Fibroblast of skin of abdomen (primary cell): ENCODE data around the gene NAT8L. TPM values are rescaled to one million over a fixed set of nuclear protein-coding genes. Genes with fewer than 3 reads are reported as not detected.
A peak's percentile ranks its signal among the peaks of the same experiment; 100 is the strongest.
"Not testable (repeated sequence)": the region's sequence is repeated elsewhere in the genome, so short reads cannot be mapped to it uniquely, and the experiment has no call there.

Experiments
- DNase-seq: peaks from one replicate; pipeline ENCODE4 v3.0.0-alpha.2; 2013
- polyA plus RNA-seq, 2 experiments: library from polyadenylated mRNA; unstranded; fragments of 120-200 nt; gene quantifications; one replicate each; pipeline ENCODE4 v1.2.1, GENCODE V29; 2013; ENCODE audit not compliant: insufficient read length in 2 of 2

The NAT8L gene, protein sequence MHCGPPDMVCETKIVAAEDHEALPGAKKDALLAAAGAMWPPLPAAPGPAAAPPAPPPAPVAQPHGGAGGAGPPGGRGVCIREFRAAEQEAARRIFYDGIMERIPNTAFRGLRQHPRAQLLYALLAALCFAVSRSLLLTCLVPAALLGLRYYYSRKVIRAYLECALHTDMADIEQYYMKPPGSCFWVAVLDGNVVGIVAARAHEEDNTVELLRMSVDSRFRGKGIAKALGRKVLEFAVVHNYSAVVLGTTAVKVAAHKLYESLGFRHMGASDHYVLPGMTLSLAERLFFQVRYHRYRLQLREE
- 0.08 TPM for polyA plus RNA-seq (2013, experiment 1 of 2; ENCODE audit: insufficient read length)
- 0.04 TPM for polyA plus RNA-seq (2013, experiment 2 of 2; ENCODE audit: insufficient read length)

DNA sequence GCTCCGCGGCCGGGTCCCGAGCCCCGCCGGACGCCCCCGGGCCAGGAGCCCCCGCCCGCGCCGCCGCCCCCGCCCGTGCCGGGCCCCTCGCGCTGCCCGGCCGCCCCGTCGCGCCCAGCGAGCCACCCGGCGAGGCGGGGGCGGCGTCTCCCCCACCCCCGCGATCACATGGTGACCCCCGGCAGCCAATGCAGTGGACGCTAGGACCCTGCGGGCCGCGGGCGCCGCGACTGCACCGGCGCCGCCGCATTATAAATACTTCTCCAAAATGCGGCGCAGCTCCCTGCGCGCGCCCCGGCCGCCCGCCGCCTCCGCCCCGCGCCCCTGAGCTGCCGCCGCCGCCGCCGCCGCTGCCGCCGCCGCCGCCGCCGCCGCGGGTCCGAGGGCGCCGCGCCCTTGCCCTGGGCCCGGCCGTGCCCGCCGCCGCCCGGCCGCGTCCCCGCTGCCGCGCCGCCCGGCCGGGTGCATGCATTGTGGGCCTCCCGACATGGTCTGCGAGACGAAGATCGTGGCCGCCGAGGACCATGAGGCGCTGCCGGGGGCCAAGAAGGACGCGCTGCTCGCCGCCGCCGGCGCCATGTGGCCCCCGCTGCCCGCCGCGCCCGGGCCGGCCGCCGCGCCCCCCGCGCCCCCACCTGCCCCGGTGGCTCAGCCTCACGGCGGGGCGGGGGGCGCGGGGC, at the start of gene NAT8L:
TSS of gene NAT8L (plus strand) at position 282 of the 680 bp plus-strand sequence. CDS start at position 467, 185 bp downstream.
- DNase-seq: no peak

DNA sequence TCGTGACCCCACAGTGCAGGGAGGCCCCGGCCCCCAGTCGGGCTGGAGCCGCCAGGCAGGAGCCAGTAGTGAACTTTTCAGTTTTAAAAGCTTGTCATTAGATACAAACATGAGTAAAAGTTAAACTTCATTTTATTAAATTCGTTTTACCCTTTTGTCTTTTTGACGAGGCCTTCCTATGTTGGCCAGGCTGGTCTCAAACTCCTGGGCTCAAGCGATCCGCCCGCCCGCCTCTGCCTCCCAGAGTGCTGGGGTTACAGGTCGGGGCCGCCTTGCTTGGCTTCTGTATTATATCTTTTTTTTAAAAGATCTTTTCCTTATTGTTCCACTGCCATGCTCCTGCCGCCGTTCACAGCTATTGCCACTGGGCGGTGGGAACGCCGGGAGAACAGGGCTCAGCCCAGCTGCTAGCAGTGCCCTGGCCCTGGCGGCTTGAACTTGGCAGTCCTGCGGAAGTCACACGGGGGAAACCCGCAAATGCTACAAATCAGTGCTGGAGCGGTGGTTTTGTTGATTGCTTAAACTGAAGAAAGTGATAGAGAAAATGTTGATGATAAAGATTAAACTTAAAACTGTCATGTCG, 49.4 kb upstream of the NAT8L start:
- DNase-seq: peak; percentile 29

GRCh38 chr4:2011583-2011982, 47.5 kb upstream of the NAT8L start:
- DNase-seq: no peak

DNA sequence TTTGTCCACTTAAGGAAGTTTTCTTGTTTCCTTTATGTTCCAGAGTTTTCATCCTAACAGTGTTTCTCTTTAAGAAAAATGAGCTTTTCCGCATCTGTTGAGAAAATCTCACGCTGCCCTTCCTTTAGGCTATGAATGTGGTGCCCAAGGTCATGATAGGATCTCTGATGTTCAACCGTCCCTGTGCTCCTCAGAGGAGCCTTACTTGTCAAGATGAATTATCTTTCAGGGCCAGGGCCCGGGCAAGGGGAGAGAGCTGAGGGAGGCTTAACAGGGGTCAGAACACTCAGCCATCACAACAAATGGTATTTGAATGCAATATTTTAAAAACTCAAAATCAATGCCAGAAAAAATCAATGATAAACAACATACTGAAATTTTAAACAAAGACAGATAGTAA, 44.1 kb upstream of the NAT8L start:
- DNase-seq: no peak

DNA sequence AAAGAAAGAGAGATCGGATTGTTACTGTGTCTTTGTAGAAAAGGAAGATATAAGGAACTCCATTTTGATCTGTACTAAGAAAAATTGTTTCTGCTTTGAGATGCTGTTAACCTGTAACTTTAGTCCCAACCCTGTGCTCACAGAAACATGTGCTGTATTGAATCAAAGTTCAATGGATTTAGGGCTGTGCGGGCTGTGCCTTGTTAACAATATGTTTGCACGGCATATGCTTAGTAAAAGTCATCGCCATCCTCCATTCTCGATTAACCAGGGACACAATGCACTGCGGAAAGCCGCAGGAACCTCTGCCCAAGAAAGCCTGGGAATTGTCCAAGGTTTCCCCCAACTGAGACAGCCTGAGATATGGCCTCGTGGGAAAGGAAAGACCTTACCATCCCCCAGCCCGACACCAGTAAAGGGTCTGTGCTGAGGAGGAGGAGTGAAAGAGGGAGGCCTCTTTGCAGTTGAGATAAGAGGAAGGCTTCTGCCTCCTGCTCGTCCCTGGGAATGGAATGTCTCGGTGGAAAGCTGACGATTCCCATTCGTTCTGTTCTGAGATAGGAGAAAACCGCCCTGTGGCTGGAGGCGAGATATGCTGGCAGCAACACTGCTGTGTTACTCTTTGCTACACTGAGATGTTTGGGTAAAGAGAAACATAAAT, 37.6 kb upstream of the NAT8L start:
- DNase-seq: not testable (repeated sequence)

- DNase-seq: no peak
Measured at GRCh38 chr4:2024683-2025082, 34.4 kb upstream of the NAT8L start.

GRCh38 chr4:2025817-2026216, 33.3 kb upstream of the NAT8L start:
- no peak for DNase-seq

GRCh38 chr4:2027120-2027519, 32.0 kb upstream of the NAT8L start:
- DNase-seq: not testable (repeated sequence)

GRCh38 chr4:2031161-2031560, 28.0 kb upstream of the NAT8L start:
- not testable (repeated sequence) for DNase-seq

DNA sequence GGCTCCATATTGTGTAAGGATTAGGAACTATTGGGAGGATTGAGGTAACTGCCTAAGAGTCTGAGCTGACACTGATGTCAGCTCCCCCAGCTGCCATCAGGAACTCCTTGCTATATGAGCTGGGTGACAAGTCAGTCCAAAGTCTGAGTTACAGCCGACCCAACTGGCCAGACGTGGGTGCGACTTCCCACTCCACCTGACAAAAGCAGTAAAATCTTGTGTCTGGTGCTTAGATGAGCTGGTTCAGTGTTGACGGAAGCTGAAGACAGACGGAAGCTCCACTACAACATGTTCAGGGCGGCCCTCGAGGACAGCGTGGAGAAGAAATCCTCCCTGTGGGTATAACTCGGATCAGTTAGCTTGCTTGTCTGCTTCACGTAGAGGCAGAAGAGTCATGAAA, 22.8 kb upstream of the NAT8L start:
- DNase-seq: no peak

- no peak for DNase-seq
Measured at GRCh38 chr4:2036866-2037265, 22.3 kb upstream of the NAT8L start.

GRCh38 chr4:2040391-2041238, 18.5 kb upstream of the NAT8L start:
- no peak for DNase-seq

- peak; percentile 71 for DNase-seq
Measured at GRCh38 chr4:2041239-2042130, 17.6 kb upstream of the NAT8L start.

- no peak for DNase-seq
Measured at GRCh38 chr4:2042204-2042946, 16.8 kb upstream of the NAT8L start.

GRCh38 chr4:2042947-2043395, 16.2 kb upstream of the NAT8L start:
- no peak for DNase-seq

DNA sequence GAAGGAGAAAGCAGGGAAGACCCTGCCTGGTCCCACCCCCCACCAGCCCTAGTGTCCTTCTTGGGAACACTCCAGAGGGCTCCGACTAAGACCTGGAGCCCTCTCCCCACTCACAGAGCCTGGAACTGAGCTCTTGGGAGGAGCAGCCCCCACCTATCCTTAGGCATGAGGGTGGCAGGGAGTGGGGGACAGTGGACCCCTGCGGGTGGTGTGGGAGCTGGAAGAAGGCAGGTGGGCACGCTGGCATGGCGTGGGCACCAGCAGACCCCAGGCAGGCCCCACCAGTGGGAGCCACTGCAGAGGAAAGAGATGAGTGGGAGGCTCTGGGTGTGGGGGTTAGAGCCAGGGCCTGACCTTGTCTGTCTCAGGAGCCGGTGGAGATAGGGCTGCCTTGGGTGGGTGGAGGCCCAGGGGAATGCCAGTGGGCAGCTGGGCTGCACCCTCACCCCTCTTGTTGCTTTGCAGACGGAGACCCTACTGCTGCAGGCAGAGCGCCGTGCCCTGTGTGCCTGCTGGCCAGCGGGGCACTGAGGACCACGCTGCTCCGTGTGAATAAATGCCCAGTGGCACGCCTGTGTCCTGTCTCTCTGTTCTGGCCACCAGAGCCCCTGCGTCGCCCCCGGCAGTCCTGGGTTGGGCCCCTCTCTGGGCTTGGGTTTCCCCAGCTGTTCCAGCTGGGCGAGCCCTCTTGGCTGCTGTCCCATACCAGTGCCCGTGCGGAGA, 15.6 kb upstream of the NAT8L start:
- DNase-seq: no peak

- DNase-seq: no peak
Measured at GRCh38 chr4:2044119-2044485, 15.0 kb upstream of the NAT8L start.

- DNase-seq: no peak
Measured at GRCh38 chr4:2044542-2045517, 14.3 kb upstream of the NAT8L start.
